ENCODE measurements around the gene SEMA5B. TPM values are rescaled to one million over a fixed set of nuclear protein-coding genes. Genes with fewer than 3 reads are reported as not detected.

The SEMA5B gene
- total RNA-seq, 2 donors from 2014 or later: 0.14 to 3.2 TPM

DNA sequence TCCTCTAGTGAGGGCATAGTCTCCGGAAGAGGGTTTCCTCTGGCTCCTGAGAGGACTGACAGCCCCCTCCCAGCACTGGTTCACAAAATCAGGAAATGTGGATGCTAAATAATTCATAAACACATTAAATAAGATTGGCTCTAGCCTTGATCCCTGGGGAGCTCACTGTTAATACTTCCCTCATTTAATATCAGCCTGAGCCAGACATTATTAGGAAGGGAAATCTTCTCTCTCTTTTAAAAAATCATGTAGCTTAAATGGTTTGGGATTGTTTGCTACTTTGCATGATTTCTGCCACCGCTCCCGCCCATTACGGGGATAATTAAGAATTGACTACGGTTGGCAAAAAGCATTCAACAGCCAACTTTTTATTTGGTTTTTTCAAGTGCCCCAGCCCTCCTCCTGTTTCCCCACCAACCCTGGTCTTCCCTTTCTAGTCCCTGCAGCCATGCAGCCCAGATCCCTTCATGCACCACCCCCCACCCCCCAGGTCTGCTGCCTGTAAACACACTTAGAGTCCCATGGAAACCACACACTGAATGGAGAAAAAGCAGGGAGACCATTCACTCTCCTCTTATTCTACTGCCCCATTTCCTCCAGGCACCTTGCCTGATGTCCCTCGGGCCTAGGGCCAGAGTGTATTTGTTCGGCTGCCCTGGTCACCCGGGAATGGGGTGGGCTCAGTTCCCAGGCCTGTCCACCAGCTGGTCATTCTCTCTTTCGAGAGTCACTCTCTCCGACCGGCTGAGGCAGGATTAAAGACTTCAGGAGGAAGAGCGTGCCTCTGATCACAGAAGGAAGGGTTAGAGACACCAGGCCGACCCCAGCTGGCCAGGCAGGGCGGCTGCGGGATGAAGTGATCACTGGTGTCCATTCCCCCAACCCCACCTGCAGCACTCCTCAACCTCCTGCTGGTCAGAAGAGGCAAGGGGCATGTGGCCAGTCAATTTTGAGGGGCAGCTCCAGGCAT lies 45.1 kb downstream of the SEMA5B start:
- Histone ChIP-seq H3K9me3 (no peaks in the 10 kb centered on the region), H3K36me3 (no peaks in the 10 kb centered on the region), H3K27me3 (replicated peaks; ENCODE audit: insufficient read depth) (no peaks in the 10 kb centered on the region), H3K4me3 (no peak overlapping the region), H3K4me1 (ENCODE audit: control insufficient read depth in 1 of 2, low read depth in 2 of 2) (peaks cover 13 to 43% of the 10 kb centered on the region in 2 donors), H3K27ac (no peak overlapping the region)
- no peak for DNase-seq (ENCODE audit: low spot score)
- no peak for ATAC-seq (ENCODE audit: insufficient number of reproducible peaks, low FRiP score, low read depth)
- TF ChIP-seq, protein P1, sequence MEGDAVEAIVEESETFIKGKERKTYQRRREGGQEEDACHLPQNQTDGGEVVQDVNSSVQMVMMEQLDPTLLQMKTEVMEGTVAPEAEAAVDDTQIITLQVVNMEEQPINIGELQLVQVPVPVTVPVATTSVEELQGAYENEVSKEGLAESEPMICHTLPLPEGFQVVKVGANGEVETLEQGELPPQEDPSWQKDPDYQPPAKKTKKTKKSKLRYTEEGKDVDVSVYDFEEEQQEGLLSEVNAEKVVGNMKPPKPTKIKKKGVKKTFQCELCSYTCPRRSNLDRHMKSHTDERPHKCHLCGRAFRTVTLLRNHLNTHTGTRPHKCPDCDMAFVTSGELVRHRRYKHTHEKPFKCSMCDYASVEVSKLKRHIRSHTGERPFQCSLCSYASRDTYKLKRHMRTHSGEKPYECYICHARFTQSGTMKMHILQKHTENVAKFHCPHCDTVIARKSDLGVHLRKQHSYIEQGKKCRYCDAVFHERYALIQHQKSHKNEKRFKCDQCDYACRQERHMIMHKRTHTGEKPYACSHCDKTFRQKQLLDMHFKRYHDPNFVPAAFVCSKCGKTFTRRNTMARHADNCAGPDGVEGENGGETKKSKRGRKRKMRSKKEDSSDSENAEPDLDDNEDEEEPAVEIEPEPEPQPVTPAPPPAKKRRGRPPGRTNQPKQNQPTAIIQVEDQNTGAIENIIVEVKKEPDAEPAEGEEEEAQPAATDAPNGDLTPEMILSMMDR (IDR thresholded peaks at IDR 0.05): peak; percentile 11

DNA sequence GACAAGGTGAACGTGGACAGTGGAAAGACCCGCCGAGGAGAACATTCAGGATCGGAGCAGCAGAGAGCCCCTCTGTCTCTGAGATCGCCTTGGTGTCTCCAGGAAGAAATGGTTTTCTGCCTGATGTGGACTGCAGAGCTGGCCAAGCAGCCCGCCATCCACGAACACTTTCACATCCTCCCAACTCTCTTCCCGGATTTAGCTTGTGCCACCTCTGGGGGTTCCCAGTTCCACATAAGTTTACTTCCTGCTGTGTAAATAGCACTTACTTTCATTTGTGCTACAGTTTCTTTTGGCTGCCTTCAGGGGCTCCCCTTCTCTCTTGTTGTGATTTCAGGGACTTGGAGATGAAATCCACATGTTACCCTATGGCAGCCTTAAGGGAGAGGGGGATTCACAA lies 48.4 kb downstream of the SEMA5B start:
- no peaks in the 10 kb centered on the region for H3K9me3 ChIP-seq
- H3K27ac ChIP-seq: peak overlapping the region; percentile 58 to 84
- H3K4me1 ChIP-seq (ENCODE audit: control insufficient read depth in 1 of 2, low read depth in 2 of 2): peaks cover 30 to 65% of the 10 kb centered on the region in 2 donors
- TF ChIP-seq, protein P1 (IDR thresholded peaks at IDR 0.05): no peak
- no peaks in the 10 kb centered on the region for H3K27me3 ChIP-seq (replicated peaks; ENCODE audit: insufficient read depth)
- no peak overlapping the region for H3K4me3 ChIP-seq
- no peak for DNase-seq (ENCODE audit: low spot score)
- ATAC-seq (ENCODE audit: insufficient number of reproducible peaks, low FRiP score, low read depth): no peak
- H3K36me3 ChIP-seq: no peaks in the 10 kb centered on the region

DNA sequence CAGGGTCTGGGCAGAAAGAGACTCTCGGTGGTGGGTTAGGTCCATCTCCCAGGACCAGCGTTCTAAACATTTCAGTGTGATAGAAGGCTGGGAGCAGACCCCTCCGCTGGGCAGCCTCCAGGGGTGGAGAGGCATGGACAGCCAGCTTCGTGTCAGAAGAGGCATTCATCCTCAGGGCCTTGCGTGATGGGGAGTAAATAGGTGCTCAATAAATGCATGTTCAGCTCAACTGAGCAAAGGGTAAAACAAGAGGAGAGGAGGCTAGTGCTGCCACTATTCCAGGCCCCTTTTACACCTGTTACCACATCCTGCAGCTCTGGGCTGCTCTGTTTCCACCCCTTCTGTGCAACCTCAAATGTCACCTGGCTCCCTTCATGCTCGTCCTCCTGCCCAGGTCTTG lies 49.0 kb downstream of the SEMA5B start:
- TF ChIP-seq, protein P1 (IDR thresholded peaks at IDR 0.05): no peak
- Histone ChIP-seq H3K4me3 (no peak overlapping the region), H3K27me3 (replicated peaks; ENCODE audit: insufficient read depth) (no peaks in the 10 kb centered on the region), H3K27ac (peak overlapping the region; percentile 58 to 84), H3K4me1 (ENCODE audit: control insufficient read depth in 1 of 2, low read depth in 2 of 2) (peaks cover 34 to 72% of the 10 kb centered on the region in 2 donors), H3K36me3 (no peaks in the 10 kb centered on the region), H3K9me3 (no peaks in the 10 kb centered on the region)
- no peak for DNase-seq (ENCODE audit: low spot score)
- no peak for ATAC-seq (ENCODE audit: insufficient number of reproducible peaks, low FRiP score, low read depth)

DNA sequence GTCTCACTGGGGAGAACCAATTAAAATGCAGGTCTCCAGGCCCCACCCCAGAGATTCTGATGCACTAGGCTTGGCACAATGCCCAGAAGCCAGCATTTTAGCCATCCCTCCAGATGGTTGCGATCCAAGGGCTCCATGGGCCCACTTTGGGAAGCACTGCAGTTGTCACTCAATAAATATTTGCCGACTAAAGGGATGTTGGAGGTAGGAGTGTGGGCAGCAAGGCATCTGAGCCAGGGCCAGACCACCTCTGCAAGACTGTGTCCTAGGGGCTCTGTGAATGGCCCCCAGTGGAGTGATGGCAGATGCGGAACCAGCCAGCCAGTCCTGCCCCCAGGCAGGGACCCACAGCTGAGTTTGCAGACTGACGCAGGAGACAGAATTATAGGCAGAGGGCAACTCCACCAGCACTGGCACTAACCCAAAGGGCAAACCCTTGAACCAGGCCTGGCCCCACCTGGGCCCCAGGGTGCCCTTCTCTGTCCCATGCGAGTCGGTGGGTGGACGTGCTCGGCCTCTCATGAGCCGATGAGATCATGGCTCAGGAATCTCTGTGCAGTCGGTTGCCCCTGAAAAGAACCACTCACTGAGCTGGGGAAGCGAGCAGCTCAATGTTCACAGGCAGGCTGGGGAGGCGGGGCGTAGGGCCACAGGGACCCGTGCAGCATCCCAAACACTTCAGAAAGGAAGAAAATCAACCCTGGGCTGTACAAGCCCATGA lies 49.7 kb downstream of the SEMA5B start:
- Histone ChIP-seq H3K9me3 (no peaks in the 10 kb centered on the region), H3K4me3 (no peak overlapping the region), H3K36me3 (no peaks in the 10 kb centered on the region), H3K27me3 (replicated peaks; ENCODE audit: insufficient read depth) (no peaks in the 10 kb centered on the region), H3K4me1 (ENCODE audit: control insufficient read depth in 1 of 2, low read depth in 2 of 2) (peaks cover 34 to 75% of the 10 kb centered on the region in 2 donors), H3K27ac (peak overlapping the region; percentile 58 to 84)
- TF ChIP-seq, protein P1 (IDR thresholded peaks at IDR 0.05): no peak
- ATAC-seq (ENCODE audit: insufficient number of reproducible peaks, low FRiP score, low read depth) (peak; percentile 68), DNase-seq (ENCODE audit: low spot score) (peak; percentile 47)

DNA sequence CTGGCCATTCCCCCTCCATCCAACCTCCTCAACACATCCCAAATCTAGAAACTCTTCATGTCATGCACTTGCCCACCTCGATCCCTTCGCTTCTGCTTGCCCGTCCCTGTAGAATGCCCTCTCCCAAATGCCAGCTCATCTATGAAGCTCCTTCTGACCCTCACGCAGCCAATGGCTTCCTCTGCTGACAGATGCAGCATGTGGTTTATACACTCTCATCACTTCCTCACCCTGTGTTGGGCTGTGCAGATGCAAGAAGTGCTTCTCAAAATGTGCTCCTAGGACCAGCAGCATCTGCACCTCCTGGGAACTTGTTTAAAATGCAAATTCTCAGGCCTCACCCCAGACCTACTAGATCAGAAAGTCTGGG lies 51.7 kb downstream of the SEMA5B start:
- Histone ChIP-seq H3K4me3 (no peak overlapping the region), H3K4me1 (ENCODE audit: control insufficient read depth in 1 of 2, low read depth in 2 of 2) (peaks cover 34 to 71% of the 10 kb centered on the region in 2 donors), H3K9me3 (no peaks in the 10 kb centered on the region), H3K27me3 (replicated peaks; ENCODE audit: insufficient read depth) (no peaks in the 10 kb centered on the region), H3K27ac (peak overlapping the region; percentile 58 to 75), H3K36me3 (no peaks in the 10 kb centered on the region)
- DNase-seq (ENCODE audit: low spot score) (no peak), ATAC-seq (ENCODE audit: insufficient number of reproducible peaks, low FRiP score, low read depth) (no peak)
- TF ChIP-seq, protein P1 (IDR thresholded peaks at IDR 0.05): no peak

Measured in thoracic aorta (tissue), 2 donors.